ENCODE measurements around the gene EDIL3. TPM values are rescaled to one million over a fixed set of nuclear protein-coding genes. Genes with fewer than 3 reads are reported as not detected.

EDIL3 gene
- total and polyA plus RNA-seq, 2 of the 13 experiments (the other 11 are each of a cell fraction or from before 2014, with no cell fraction given), result 0.01 TPM; not detected in 1

GRCh38 chr5:84137541-84137940 lies 247.1 kb downstream of the EDIL3 start:
- no peak for TF ChIP-seq ZNF18 (CRISPR knock-in tag; IDR thresholded peaks at IDR 0.05; ENCODE audit: insufficient replicate concordance)
- no peak overlapping the region for H2AFZ ChIP-seq (ENCODE audit: low read length)
- no peaks in the 10 kb centered on the region for H3K9me3 ChIP-seq (ENCODE audit: low read length)
- POLR2A ChIA-PET, result no interaction called here
- no peak overlapping the region for H3K4me3 ChIP-seq (replicated peaks in 1 of 3; ENCODE audit: insufficient read depth in 1 of 3, low read depth in 2 of 3, low read length in 3 of 3)
- under 1% methylated on average over 5 of the region's 5 CpGs for WGBS (ENCODE audit: low lambda C conversion rate)
- H3K27me3 ChIP-seq (ENCODE audit: control insufficient read depth in 1 of 2, insufficient read depth in 2 of 2, low read length in 2 of 2), result no peaks in the 10 kb centered on the region
- ATAC-seq, result no peak
- no peak overlapping the region for H3K4me2 ChIP-seq (ENCODE audit: low read depth, low read length)
- intact Hi-C loops (cut with micrococcal nuclease; ENCODE audit: unreplicated experiment) (no loop called here), in situ Hi-C loops (cut with HindIII; ENCODE audit: extremely low pct_ligation_motif_present, low pct_unique_long_range_greater_than_20kb) (no loop called here)
- no TSS peak for BruUV-seq (replicated peaks)
- H3K36me3 ChIP-seq (replicated peaks in 1 of 2; ENCODE audit: control insufficient read depth in 1 of 2, insufficient read depth in 2 of 2, low read length in 2 of 2), result no peaks in the 10 kb centered on the region
- H3K79me2 ChIP-seq (ENCODE audit: insufficient read depth, low read length), result no peaks in the 10 kb centered on the region
- DNase-seq (ENCODE audit: low spot score), result no peak
- H3K9ac ChIP-seq (ENCODE audit: insufficient read depth, low read depth, low read length), result no peak overlapping the region
- CTCF ChIA-PET (ENCODE audit: low intra/inter-chr PET ratio, low total read pairs), result no interaction called here
- FAIRE-seq, result no peak
- H3K27ac ChIP-seq (ENCODE audit: extremely low read length, insufficient read depth, low read length), result no peak overlapping the region
- H3K4me1 ChIP-seq (ENCODE audit: insufficient read depth, low read length), result no peaks in the 10 kb centered on the region
- H4K20me1 ChIP-seq (ENCODE audit: insufficient read depth, low read length), result no peaks in the 10 kb centered on the region

GRCh38 chr5:84131372-84131771 lies 253.3 kb downstream of the EDIL3 start:
- BruUV-seq (replicated peaks), result no TSS peak
- no peaks in the 10 kb centered on the region for H3K79me2 ChIP-seq (ENCODE audit: insufficient read depth, low read length)
- H3K4me3 ChIP-seq (replicated peaks in 1 of 3; ENCODE audit: insufficient read depth in 1 of 3, low read depth in 2 of 3, low read length in 3 of 3), result no peak overlapping the region
- H3K4me2 ChIP-seq (ENCODE audit: low read depth, low read length), result no peak overlapping the region
- no peaks in the 10 kb centered on the region for H3K4me1 ChIP-seq (ENCODE audit: insufficient read depth, low read length)
- no peaks in the 10 kb centered on the region for H3K36me3 ChIP-seq (replicated peaks in 1 of 2; ENCODE audit: control insufficient read depth in 1 of 2, insufficient read depth in 2 of 2, low read length in 2 of 2)
- no peak overlapping the region for H3K9ac ChIP-seq (ENCODE audit: insufficient read depth, low read depth, low read length)
- FAIRE-seq (no peak), DNase-seq (ENCODE audit: low spot score) (no peak), ATAC-seq (no peak)
- no peaks in the 10 kb centered on the region for H3K27me3 ChIP-seq (ENCODE audit: control insufficient read depth in 1 of 2, insufficient read depth in 2 of 2, low read length in 2 of 2)
- H3K9me3 ChIP-seq (ENCODE audit: low read length), result no peaks in the 10 kb centered on the region
- H3K27ac ChIP-seq (ENCODE audit: extremely low read length, insufficient read depth, low read length), result no peak overlapping the region
- H2AFZ ChIP-seq (ENCODE audit: low read length), result no peak overlapping the region
- CTCF ChIA-PET (ENCODE audit: low intra/inter-chr PET ratio, low total read pairs), result no interaction called here
- H4K20me1 ChIP-seq (ENCODE audit: insufficient read depth, low read length), result no peaks in the 10 kb centered on the region
- in situ Hi-C loops (cut with HindIII; ENCODE audit: extremely low pct_ligation_motif_present, low pct_unique_long_range_greater_than_20kb) (no loop called here), intact Hi-C loops (cut with micrococcal nuclease; ENCODE audit: unreplicated experiment) (no loop called here)
- POLR2A ChIA-PET, result no interaction called here
- TF ChIP-seq HINFP (CRISPR knock-in tag; IDR thresholded peaks at IDR 0.05; ENCODE audit: low read depth) (no peak), RBFOX2 (IDR thresholded peaks at IDR 0.05; ENCODE audit: low read depth, low read length) (no peak), ZNF33A (CRISPR knock-in tag; IDR thresholded peaks at IDR 0.05; ENCODE audit: borderline replicate concordance) (no peak), HNRNPUL1 (IDR thresholded peaks at IDR 0.05; ENCODE audit: low read depth, low read length) (no peak), ZBTB8A (CRISPR knock-in tag; IDR thresholded peaks at IDR 0.05; ENCODE audit: borderline replicate concordance, low read depth) (no peak), FOXM1 (CRISPR knock-in tag; IDR thresholded peaks at IDR 0.05) (no peak)

All from HepG2 (cell line).